Muscle of back (tissue), 11 donors: ENCODE data around the gene CYP46A1. TPM values are rescaled to one million over a fixed set of nuclear protein-coding genes. Genes with fewer than 3 reads are reported as not detected.

ENCODE experiments used
- DNase-seq, 3 donors: peaks; one replicate each; pipeline versions ENCODE4 v3.0.0 to v3.0.0-alpha.2; 2013
- polyA plus RNA-seq, 10 donors: library from polyadenylated mRNA; unstranded; fragments of 120-200 nt; gene quantifications; one replicate each; pipeline ENCODE4 v1.2.1, GENCODE V29; 2013; ENCODE audit not compliant: insufficient read length in 10 of 10

CYP46A1 gene
- polyA plus RNA-seq, 10 donors, result 1.7 to 6.5 (median 3.3) TPM

DNA sequence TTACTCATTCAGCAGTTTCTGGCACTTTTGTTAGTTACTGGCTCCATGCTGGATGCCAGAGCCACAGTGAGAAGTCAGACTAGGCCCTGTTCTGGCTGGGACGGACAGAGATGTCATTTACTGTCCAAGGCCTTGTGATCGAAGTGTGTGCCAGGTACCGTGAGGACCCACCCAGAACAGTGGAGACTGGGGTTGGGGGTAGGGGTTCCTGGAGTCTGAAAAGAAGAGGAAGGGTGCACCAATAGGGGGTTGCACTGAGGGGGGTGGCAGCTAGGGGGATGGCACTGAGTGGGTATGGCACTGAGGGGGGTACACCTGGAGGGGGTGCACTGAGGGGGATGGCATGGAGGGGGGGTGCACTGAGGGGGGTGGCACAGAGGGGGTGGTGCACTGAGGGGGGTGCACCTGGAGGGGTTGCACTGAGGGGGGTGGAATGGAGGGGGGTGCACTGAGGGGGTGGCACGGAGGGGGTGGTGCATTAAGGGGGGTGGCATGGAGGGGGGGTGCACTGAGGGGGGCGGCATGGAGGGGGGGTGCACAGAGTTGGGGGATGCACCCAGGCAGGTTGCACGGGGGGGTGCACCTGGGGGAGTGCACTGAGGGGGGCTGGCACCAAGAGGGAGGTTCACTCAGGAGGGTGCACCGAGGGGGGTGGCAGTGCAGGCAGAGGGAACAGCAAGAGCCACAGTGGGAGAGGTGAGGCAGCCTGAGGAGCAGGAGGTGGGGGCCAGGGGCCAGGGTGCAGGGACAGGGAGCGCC is 10.6 kb upstream of the CYP46A1 start:
- DNase-seq, result no peak

DNA sequence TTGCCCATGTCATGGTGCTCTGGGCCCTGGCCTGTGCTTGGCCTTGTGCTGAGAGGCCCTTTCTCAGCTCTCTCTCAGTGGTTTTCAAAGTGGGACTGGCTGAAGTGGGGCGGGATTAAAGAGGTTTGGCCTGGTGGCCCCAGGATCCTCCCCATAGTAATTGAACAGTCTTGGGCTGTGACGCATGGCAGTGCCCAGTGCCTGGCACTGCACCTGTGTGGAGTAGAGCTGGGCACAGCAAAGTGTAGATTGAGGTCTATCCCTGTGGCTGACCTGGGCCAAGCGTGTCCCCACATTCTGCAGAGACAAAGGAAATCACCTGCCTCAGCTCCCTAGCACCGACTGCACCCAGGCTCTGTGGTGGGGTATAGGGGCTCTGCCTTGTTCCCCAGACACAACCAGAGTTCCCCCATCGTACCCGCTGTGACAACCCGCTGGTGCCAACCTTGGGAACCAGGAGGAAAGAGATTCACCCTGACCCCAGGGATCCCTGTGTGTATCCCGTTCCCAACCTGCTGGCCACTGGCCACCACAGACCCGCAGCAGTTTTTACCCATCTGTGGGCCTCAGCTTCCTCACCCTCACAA is 9.9 kb upstream of the CYP46A1 start:
- DNase-seq, result no peak

DNA sequence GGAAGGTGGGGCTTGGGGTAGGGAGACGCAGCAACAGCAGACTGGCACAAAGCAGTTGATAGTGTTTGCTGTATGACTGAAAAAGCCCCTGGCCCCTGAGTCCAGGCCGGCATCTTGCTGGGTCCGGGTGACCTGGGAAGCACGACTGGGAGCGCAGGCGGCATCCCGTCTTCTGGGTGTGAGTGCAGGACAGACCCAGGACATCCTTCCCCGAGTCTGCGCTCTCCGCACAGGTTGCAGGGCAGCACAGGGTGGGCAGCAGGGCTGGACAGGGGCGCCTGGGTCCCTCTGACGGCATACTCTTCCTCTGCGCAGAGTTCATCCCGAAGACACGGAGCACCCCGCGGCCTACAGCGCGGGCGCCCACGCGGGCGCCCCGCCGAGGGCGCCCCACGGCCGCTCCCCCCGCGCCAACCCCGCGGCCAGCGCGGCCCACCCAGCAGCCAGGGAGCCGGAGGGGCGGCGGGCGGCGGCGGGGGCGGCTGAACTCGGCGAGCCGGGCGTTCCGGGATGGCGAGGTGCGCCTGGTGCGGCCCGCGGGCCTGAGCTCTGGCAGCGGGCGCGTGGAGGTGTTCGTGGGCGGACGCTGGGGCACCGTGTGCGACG is 9.2 kb upstream of the CYP46A1 start:
- no peak for DNase-seq

DNA sequence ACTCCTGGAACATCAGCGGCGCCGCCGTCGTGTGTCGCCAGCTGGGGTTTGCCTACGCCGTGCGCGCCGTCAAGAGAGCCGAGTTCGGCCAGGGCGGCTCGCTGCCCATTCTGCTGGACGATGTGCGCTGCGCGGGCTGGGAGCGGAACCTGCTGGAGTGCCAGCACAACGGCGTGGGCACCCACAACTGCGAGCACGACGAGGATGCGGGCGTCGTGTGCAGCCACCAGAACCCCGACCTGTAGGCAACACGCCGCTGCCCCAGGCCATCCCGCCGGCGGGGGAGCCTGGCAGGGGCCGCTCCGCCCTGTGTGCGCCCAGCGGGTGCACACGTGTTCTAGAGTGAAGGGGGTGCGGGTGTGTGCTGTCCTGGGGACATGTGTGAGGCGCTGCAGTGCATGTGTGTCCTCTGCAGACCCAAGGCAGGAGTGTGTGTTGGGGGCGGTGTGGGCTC is 8.7 kb upstream of the CYP46A1 start:
- DNase-seq, result no peak

DNA sequence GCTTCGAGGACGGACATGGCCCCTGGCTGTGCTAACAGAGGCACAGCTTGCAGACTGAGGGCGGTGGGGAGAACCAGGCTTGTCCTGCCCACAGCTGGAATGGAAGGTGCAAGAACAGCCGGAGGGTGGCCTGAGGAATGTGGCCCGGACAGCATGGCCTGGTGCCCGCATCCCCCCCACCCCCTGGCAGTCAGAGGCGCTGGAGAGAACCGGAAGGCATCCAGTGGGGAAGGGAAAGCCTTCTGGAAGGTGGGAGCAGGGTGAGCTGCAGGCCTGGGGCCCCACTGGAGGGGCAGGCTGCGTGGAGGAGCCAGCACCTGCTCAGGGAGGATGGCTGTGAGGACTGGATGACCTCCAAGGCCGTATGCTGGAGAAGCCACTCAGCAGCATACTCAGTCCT is 8.1 kb upstream of the CYP46A1 start:
- DNase-seq, result no peak

DNA sequence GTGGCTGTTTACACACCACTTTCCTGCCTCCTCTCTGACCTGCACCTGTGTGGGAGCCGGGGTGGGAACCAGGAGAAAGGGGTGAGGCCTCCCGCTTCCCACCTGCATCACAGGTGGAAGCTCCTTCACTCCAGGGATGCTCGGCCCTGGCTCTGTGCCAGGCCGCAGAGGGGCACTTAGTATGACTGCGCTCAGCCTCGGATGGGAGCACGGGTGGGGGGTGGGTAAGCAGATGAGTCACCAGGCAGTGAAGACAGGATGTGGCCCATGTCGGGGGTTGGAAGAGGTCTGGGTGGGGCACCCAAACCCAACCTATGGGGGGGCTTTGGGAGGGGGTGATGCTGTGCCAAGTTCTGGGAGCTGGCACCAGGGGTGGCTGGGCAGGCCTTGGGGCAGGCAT is 7.4 kb upstream of the CYP46A1 start:
- DNase-seq, result no peak

DNA sequence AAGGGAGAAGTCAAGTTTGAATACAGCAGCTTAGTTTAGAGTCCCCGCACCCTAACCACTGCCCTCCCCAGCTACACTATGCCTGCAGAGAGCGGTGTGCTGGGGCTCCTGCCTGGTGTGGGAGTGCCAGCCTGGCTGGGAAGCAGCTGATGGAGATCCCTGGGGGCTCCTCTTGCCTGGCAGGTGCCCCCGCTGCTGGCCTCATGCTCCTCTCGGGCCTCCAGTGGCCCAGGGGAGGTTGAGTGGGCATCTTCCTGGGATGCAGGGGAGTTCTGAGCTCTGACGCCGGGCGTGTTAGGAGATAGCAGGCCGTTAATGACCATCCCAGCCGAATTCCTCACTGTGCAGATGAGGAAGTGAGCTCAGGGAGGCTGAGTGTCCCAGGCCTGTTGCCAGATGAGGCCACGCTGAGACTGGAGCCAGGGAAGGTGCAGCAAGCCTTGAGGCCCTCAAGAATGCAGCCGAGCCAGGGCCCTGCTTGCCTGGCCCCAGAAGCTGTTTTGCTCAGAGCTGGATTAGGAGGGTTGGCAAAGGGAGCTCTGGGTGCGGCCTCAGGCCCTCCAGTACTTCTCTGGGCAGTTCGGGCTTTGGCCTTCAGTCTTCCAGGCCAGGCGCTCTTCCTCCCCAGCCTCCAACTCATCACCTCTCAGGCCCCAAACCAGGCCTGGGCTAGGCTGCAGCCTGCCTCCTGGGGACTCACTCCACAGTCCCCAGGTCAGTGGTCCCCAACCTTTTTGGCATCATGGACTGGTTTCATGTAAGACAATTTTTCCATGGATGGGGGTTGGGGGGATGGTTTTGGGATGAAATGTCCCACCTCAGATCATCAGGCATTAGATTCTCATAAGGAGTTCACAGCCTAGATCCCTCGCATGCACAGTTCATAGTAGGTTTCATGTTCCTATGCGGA is 6.6 kb upstream of the CYP46A1 start:
- no peak for DNase-seq

DNA sequence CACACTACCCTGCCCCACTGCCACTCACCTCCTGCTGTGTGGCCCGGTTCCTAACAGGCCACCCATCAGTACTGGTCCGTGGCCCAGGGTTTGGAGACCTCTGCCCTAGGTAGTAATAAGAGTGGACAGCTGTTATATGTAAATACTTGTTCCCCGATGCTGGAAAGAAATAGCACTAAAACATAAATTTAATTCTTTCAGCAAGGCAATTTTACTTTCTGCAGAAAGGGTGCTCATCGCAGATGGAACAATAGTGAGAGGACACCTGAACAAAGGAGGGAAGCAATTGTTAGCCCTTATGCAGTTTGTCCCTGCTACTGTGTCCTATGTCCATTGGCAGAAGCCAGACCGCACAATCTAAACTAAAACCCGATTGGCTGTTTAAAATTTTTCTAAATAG is 5.9 kb upstream of the CYP46A1 start:
- DNase-seq, result no peak

DNA sequence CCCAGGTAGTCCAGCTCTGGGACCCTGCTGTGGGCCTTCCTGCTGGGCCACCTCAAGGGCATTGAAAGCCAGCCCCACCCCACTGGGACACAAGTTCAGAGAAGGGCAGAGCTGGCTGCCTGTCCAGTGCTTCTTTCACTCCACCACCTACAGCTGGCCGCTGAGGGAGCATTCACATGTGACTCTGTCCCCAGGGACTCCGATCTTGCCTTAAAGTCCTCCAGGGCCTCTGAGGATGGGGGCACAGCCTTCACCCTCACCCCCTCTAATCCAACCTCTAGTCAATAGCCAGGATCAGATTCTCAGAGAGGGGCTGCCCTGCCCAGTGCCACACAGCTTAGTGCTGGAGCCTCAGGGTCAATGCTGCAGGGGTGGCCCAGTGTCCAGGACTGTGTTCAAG is 5.0 kb upstream of the CYP46A1 start:
- no peak for DNase-seq

DNA sequence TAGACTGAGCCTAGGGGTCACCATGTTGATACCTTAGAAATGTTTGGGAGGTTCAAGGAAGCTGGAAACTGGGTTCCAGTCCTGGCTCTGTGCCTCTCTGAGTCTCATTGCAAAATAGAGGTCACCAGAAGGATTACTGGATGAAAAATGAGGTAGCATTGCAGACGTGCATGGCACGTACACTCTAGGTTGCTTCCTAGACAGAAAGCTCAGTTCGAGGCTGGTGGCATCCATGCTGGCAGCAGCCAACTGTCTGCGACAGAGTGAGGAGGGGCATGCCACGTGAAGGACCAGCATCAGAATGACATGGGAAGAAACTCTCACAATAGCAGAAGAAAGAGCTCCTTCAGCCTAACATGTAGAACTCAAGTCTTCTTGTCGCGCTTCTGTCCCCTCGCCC is 4.6 kb upstream of the CYP46A1 start:
- no peak for DNase-seq

DNA sequence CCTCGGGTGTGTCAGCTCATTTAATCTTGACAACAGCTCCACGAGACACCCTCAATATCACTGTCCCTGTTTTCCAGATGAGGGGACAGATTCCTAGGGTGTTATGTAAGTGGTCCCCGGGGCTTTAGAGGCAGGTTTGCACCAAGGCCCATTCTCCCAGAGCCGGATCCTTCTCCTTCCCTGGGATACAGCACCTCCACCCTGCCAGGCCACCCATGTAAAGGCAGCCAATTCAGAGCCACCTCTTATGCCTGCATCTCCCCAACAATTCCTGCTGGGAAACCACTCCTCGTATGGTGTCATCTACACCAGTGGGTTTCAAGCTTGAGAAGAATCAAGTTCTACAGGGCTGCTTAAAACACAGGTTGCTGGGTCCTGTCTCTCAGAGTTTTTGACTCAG is 4.1 kb upstream of the CYP46A1 start:
- DNase-seq, result no peak

DNA sequence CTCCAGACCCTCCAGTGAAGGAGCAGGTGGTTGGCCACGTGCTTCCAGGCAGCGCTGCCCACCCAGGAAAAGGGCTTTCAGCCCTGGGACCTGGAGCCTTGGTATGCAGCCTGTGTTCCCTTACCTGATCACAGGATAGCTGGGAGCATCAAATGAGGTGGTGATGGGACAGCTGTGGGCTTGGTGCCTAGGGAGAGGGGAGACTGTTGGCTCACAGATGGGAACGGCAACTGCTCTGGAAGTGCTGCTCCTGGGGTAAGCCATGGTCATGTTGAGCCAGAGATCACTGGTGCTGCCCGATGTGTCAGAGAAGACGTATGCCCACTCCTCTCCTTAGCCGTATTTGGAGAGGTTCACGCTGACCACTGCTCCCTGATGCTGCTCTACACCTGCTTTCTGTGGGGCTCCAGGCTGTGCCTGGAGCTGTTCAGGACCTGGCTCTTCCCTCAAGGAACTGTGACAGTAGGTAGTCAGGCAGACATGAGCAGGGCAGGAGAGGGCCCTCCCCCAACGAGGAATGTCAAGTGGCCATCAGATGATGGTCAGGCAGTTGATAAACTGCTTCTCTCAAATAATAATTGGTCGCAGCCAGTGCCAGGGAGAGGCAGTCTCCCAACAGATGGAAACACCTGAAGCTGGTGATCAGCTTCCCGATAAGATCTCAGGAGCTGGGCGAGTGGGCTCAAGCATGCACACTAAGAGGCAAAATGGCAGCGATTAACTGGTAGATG is 2.8 kb upstream of the CYP46A1 start:
- DNase-seq, result no peak

DNA sequence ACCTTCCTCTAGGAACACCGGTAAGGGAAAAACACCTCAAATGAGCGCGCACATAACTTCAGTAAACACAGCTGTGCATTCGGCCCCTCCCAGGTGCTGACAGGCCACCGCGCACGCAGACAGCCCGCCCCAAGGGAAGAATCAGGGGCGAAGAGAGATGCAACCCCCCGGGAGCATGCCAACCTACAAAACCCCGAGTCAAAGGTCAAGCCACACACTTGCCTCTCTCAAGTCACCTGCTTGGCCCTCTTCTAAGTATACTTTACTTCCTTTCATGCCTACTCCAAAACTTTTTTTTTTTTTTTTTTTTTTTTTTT is 2.3 kb upstream of the CYP46A1 start:
- DNase-seq, result no peak

DNA sequence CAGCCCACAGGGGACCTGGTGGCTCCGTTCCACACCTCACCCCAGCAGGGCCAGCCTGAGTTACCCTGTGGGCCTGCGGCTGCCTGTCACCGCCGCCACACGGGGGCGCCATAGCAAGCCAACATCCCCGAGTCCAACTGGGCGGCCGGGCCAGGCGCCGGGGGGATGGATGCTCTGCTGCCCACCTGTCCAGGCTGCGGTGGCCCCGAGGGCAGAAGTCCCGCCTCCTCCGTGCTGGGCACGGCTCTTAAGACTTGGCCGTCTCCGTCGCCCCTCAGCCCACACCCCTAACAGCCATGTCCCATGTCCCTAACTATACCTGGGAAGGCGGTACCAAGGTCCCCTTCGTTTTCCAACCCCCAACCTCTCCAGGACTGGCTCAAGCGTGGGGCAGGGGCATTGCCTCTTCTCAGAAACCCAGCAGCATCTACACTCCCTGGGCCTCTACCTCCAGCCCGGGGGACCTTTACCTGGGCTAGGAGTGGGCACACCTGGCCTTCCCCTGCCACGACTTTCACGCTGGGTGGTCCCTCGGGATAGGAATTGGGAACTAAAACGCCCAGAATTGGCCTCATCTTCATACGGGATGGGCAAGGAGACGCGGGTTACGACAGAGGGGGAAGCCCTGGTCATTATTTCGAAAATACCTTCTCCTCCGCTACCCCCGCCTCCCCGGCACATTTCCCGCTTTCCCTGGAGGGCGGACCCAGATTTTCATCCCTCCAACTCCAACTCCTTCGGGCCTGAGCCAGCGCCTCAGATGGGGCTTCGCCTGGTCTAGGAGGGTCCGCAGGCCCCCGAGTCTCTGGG is 1.1 kb upstream of the CYP46A1 start:
- peak; percentile 53 to 88 (median 77) for DNase-seq

DNA sequence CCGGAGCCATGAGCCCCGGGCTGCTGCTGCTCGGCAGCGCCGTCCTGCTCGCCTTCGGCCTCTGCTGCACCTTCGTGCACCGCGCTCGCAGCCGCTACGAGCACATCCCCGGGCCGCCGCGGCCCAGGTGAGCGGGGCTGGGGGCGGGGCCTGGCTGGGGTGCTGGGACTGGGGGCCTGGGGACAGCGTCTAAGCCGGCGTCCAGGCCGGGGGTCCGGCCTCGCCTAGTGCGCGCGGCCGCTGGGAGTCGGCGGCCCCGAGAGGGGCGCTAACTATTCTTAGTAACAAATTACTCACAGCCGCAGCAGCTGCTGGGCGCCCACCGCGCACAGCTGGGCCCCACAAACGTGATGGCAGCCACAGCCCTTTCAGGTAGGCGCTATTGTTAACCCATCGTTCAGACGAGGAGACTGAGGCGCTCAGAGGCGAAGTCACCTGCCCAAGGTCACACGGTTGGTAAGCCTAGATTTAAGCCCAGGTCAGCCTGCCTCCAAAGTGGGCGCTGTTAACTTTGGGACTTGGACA is 374 bp downstream of the CYP46A1 start:
- DNase-seq, result no peak

DNA sequence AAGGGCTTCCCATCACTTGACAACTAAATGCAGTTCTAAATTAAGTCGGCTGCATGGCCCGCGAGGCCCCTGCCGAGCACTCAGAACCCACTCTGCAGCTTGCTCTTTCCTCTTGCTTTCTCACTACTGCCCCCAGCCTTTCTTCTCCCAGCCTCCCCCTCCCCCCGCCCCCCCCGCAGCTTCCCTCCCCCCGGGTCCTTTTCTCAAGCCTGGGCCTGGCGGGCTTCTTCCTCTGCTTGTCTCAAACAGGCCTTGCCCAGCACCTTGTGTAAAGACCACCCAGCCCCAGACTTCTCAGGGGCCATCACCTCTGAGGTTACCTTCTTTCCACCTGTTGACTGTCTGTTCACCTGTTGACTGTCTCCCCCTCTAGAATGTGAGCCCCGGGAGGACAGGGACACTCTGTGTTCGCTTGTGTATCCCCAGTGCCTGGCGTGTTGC is 1.1 kb downstream of the CYP46A1 start:
- no peak for DNase-seq

DNA sequence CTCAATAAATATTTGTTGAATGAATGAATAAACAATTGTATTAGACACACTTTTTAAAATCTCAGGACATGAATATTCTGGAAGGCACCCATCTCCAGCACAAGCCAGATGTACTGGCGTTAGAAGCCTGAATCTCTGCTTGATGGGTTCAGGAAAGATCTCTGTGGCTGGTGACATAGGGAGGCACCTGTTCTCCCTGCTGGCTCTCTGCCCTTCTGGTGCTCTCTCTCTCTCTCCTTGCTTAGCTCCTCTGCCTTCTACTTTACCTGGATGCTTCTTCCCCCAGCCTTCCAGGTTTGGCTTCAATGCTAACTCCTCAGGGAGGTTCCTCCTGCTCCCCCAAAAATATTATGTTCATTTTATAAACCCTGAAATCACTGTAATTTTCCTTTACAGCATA is 1.5 kb downstream of the CYP46A1 start:
- DNase-seq, result no peak

DNA sequence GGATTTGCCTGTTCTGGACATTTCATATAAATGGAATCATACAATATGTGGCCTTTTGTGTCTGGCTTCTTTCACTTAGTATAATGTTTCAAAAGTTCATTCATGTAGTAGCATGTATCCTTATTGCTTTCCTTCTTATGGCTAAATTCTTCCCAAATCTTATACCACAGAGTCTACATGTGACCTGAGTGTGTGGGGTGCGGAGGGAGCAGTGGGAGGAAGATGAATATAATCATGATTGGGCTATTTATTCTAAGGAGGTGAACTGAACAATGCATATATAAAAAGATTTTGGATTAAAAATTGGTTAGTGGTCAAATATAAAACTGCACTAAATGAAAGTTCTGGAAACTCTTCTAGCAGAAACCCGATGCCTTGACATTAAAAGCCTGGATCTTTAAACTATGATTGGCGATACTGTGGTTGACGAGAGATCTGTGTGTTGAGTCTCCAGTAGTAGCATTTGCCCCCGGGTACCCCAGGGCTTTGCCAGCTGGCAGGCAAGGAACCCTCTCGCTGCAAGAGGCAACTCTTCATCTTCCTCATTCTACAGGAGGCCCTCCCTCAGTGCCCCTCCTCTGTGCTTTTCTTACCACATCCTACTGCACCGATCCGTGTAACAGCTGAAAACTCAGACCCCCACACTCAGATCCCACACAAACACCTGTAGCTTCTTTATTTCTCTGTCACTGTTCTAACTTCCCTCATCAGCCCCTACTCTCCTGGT is 2.6 kb downstream of the CYP46A1 start:
- DNase-seq, result no peak

DNA sequence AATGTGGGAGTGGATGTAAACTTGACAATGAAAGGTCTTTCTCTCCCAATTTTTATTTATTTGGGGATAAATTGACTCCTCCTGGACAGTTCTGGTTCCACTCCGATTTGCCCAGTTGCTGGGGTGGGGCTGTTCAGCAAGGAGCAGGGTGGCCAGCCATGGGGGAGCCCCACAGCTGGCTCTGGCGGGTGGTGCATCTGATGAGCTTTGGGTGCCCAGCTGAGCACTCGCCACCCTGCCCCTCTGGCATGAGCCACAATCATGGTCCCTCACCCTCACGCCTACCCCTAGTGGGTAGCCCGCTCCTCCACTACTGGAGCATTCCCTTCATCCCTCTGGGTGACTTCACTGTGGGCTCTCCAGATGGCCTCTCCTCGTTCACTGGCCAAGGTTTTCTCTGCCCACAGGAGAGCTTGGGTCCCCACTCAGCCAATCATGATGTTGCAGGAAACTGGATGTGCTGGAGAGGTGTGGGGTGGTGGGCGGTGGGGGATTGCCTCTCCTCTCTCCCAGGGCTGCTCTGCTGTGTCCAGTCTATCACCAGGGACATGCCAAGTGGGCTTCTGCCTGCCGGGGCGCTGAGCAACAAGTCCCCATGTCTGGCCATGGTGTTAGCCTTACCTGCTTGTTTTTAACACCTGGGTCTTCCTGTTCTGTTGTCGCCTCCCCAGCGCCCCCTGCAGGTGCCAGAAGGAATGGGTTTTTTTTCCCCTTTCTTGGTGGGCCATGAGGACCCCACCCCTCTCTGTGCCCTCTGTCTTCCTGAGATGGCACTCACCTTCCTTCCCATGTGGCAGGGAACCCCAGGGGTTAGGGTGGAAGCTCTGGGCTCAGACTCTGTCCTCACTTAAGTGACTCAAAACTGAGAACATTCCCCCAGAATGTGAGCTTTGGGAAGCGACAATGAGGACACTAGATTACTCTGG is 3.4 kb downstream of the CYP46A1 start:
- DNase-seq, result no peak
